GM10248 (cell line): ENCODE results near the gene ERCC6L.
"Not testable (repeated sequence)": the region's sequence is repeated elsewhere in the genome, so short reads cannot be mapped to it uniquely, and the experiment has no call there.

ENCODE experiments used
- CTCF ChIA-PET: fragments of 300-600 bp; sonication (Branson Sonifier 250); formaldehyde crosslinking; extraction: SDS; loops from one replicate; lab custom pipeline; 2021; ENCODE audit warnings: antibody characterized with exemption; lab: Yijun Ruan, JAX
- POLR2A ChIA-PET: fragments of 350-650 bp; sonication (Branson Sonifier 250); formaldehyde crosslinking; extraction: SDS; loops from one replicate; lab custom pipeline; 2020; ENCODE audit warnings: antibody characterized with exemption; lab: Yijun Ruan, JAX
- DNase-seq: peaks from one replicate; pipeline ENCODE4 v3.0.0; 2012; ENCODE audit errors: extremely low spot score
- TF ChIP-seq, protein P1 (sequence below): IDR thresholded peaks from 2 replicates; pipeline ENCODE4 v1.5.1; 2012; ENCODE audit warnings: mild to moderate bottlenecking, low read depth; ENCODE audit errors: extremely low read depth, missing control alignments, control extremely low read depth

Gene ERCC6L

DNA sequence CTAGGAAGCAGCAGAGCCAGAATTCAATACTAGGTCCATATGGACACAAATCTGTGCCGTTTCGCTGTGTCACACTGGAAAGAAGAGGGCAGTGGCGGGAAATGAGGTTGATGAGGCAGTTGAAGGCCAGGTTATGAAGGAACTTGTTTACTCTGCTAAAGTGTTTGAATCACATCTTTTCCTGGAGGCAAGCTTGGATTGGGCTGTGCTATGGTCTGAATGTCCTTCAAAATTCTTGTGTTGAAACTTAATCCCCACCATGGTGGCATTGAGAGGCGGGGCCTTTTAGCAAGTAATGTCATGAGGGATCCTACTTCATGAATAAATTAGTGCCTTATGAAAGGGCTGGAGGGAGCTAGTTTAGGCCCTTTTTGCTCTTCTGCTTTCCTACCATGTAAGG lies 2.1 kb upstream of the ERCC6L start:
- TF ChIP-seq, protein P1, sequence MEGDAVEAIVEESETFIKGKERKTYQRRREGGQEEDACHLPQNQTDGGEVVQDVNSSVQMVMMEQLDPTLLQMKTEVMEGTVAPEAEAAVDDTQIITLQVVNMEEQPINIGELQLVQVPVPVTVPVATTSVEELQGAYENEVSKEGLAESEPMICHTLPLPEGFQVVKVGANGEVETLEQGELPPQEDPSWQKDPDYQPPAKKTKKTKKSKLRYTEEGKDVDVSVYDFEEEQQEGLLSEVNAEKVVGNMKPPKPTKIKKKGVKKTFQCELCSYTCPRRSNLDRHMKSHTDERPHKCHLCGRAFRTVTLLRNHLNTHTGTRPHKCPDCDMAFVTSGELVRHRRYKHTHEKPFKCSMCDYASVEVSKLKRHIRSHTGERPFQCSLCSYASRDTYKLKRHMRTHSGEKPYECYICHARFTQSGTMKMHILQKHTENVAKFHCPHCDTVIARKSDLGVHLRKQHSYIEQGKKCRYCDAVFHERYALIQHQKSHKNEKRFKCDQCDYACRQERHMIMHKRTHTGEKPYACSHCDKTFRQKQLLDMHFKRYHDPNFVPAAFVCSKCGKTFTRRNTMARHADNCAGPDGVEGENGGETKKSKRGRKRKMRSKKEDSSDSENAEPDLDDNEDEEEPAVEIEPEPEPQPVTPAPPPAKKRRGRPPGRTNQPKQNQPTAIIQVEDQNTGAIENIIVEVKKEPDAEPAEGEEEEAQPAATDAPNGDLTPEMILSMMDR, result no peak
- CTCF ChIA-PET, result no interaction called here
- DNase-seq, result no peak
- POLR2A ChIA-PET, result no interaction called here

DNA sequence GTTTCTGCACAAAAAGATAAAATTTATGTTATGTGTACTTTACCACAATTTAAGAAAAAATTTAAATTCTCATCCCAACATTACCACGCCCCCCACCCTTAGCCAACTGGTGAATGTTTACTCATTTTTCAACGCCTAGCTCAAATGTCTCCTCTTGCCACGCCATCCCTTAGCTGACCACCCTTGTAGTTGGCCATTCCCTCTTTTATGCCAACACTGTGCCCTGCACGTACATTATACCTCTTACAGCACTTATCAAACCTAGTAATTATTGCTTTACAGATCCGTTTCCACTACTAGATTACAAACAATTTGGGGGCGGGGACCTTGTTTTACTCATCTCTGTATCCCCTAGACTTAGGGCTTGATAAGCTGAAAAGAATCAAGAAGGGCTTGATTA lies 644 bp downstream of the ERCC6L start:
- CTCF ChIA-PET, result interaction anchor here (0.6 to 1.4 kb wide), 4 partner anchors 9 to 57 kb away, joined by 3 to 4 read pairs (median 3); partner anchors contain the start of genes PIN4 and RPS4X
- TF ChIP-seq, protein P1, result no peak
- POLR2A ChIA-PET, result interaction anchor here (0.6 to 1.6 kb wide), 4 partner anchors 29 to 327 kb away, joined by 3 to 13 read pairs (median 4); partner anchors contain the start of genes NHSL2 and RPS4X
- DNase-seq, result no peak

DNA sequence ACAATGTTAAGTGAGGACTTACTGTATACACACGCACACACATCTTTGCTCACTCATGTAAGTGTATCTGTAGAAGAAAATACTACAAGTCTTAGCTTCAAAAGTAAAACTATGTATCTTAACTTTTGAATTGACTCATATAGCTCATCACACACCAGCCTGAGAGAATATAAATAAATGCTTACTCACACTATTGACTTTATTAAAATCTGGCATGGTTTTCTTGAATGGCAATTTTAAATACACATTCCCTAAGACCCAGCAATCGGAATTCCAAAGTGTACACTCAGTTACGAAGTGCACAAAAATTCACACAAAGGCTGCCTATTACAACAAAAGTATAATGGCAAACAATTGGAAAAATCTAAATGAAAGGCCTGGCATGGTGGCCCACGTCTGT lies 2.0 kb downstream of the ERCC6L start:
- no peak for DNase-seq
- POLR2A ChIA-PET, result no interaction called here
- CTCF ChIA-PET, result no interaction called here
- TF ChIP-seq, protein P1, result no peak

DNA sequence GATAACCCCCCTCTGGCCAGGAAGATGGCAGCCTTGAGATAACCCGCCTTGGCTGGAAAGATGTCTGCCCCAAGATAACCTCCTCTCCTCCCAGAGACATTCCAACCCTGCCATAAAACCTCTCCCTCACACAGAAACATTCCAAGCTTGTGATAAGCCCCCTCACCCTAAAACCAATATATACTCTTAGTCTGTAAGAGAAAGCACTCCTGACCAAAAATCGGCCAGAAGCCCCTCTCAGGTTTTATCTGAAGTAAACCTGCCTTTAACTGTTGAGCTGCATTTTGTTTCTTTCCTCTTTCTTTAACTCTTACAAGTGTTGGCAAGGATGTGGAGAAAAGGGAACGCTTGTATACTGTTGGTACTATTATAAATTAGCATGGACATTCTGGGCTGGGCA lies 8.5 kb downstream of the ERCC6L start:
- POLR2A ChIA-PET, result no interaction called here
- DNase-seq, result no peak
- TF ChIP-seq, protein P1, result no peak
- CTCF ChIA-PET, result no interaction called here

DNA sequence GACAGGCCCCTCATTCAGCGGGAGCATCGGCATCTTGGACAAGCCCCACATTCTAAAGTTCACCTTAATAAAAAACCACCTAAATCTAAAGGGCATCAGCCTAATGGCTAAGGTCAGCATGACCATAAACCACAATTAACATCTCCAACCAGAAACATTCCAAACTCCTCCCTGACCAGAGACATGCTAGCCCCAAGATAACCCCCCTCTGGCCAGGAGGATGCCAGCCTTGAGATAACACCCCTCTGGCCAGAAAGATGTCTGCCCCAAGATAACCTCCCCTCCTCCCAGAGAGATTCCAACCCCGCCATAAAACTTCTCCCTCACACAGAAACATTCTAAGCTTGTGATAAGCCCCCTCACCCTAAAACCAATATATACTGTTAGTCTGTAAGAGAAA lies 18.5 kb downstream of the ERCC6L start:
- DNase-seq, POLR2A ChIA-PET, CTCF ChIA-PET: not testable (repeated sequence)

DNA sequence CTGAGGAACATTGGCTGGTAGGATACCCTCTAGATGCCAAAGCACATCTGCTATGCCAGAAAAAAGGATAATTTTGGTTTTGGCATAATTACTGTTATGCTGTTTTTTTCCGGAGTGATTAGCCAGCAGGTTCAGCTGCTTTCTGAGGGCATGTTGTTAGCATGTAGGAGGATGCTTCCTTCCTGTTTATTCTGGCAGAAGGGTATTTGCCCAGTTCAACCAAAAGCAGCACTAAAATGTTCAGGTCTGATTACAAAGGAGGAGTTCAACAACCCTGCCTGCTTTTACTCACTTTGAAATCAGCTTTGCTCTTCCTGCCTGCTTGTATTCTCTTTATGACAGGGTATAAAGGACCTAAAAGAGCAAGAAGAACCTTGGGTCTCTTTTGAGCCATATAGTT lies 21.9 kb downstream of the ERCC6L start:
- TF ChIP-seq, protein P1, result no peak
- CTCF ChIA-PET, result no interaction called here

DNA sequence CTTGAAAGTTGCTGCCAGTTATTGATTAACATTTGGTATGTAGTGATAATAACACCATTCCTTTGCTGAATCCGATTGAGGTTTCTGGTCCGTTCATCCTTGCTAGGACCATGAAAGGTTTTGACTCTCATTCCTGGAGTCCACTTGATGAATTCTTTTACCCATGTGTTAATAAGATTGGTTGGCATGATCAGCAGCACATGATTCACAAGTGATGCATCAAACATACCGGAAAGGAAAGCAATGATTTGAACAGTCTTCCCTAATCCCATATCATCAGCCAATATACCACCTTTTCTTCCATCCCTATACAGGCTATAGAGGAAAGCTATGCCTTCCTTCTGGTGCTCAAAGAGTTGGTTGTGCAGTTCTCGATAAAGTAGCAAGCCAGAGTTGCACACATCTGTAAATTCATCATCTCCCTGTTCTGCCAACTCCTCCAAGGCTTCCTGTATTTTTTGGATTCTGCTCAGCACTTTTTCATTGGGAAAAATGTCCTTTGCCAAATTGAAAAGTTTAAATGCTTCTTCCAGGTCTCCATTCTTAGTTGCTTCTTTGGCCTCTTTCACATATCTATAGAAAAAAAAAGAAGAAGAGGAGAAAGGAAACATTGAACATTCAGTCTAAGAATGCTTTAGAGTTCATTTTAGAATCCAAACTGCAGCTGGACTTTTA lies 30.6 kb downstream of the ERCC6L start:
- CTCF ChIA-PET, result no interaction called here
- POLR2A ChIA-PET, result no interaction called here

More for the DNA sequence above, 21.9 kb downstream of the ERCC6L start:
- POLR2A ChIA-PET, result no interaction called here
- no peak for DNase-seq

More for the DNA sequence above, 30.6 kb downstream of the ERCC6L start:
- TF ChIP-seq, protein P1, result no peak
- DNase-seq, result no peak
